Esophagus mucosa (tissue), 1 donor: ENCODE measurements around the gene UGT2B15. TPM values are rescaled to one million over a fixed set of nuclear protein-coding genes. Genes with fewer than 3 reads are reported as not detected.
"Not testable (repeated sequence)": the region's sequence is repeated elsewhere in the genome, so short reads cannot be mapped to it uniquely, and the experiment has no call there.

Experiments used
- ATAC-seq: fragments of 200-7000 bp; cut with Tn5 transposase; one replicate; pipeline ENCODE4 v1.9.1; 2020
- total RNA-seq: library from RNA; stranded (reverse); gene quantifications from one replicate; pipeline ENCODE4 v1.2.4, GENCODE V29; 2023
- donor health status: DM: yes; HTN: yes; CAD: no.

UGT2B15 gene
- total RNA-seq, 1 donor from 2014 or later, result not detected

GRCh38 chr4:68655764-68656444, 14.5 kb downstream of the UGT2B15 start:
- no peak for ATAC-seq

- ATAC-seq, result peak; percentile 33
Observed at GRCh38 chr4:68654946-68655721, 15.3 kb downstream of the UGT2B15 start.

GRCh38 chr4:68651932-68652331, 18.5 kb downstream of the UGT2B15 start:
- ATAC-seq, result no peak

- no peak for ATAC-seq
Observed at GRCh38 chr4:68630371-68630770, 40.1 kb downstream of the UGT2B15 start.

- not testable (repeated sequence) for ATAC-seq
Observed at GRCh38 chr4:68622731-68623130, 47.7 kb downstream of the UGT2B15 start.

GRCh38 chr4:68617003-68617698, 53.3 kb downstream of the UGT2B15 start:
- no peak for ATAC-seq

GRCh38 chr4:68615699-68616422, 54.6 kb downstream of the UGT2B15 start:
- no peak for ATAC-seq

GRCh38 chr4:68613752-68614151, 56.7 kb downstream of the UGT2B15 start:
- no peak for ATAC-seq

- ATAC-seq, result no peak
Observed at GRCh38 chr4:68606240-68606639, 64.2 kb downstream of the UGT2B15 start.

- ATAC-seq, result no peak
Observed at GRCh38 chr4:68599150-68599549, 71.3 kb downstream of the UGT2B15 start.

GRCh38 chr4:68597482-68597881, 73.0 kb downstream of the UGT2B15 start:
- ATAC-seq, result no peak

Other genes starting within 250 kb of the UGT2B15 start
- 120 TPM for gene TMPRSS11E, start 223.2 kb downstream of the UGT2B15 start, total RNA-seq
- 0.20 TPM for gene UGT2B17, start 94.3 kb downstream of the UGT2B15 start, total RNA-seq
- gene UGT2B10, start 145.3 kb upstream of the UGT2B15 start, total RNA-seq, result not detected